Measurements from ENCODE around the gene TRPM6. TPM values are rescaled to one million over a fixed set of nuclear protein-coding genes. Genes with fewer than 3 reads are reported as not detected.

The TRPM6 gene
- total RNA-seq, 2 experiments from 2014 or later, result not detected

DNA sequence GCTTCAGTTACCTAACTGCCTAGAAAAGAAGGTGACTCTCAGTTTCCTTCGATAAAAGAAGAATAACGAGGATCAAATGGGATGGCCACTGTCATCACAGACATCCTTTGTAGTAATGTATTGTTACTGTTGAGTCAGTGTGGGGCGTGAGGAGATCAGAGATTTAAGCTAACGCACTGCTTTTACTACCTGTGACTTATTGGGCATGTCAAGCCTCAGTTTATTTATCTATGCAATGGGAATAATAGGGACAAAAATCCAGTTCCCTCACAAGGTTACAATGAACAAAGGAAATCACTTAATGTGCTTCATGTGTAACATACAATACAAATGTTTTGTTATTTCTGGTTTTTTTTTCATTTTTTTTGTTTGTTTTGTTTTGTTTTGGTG lies 255 bp upstream of the TRPM6 start:
- TF ChIP-seq, protein P1, sequence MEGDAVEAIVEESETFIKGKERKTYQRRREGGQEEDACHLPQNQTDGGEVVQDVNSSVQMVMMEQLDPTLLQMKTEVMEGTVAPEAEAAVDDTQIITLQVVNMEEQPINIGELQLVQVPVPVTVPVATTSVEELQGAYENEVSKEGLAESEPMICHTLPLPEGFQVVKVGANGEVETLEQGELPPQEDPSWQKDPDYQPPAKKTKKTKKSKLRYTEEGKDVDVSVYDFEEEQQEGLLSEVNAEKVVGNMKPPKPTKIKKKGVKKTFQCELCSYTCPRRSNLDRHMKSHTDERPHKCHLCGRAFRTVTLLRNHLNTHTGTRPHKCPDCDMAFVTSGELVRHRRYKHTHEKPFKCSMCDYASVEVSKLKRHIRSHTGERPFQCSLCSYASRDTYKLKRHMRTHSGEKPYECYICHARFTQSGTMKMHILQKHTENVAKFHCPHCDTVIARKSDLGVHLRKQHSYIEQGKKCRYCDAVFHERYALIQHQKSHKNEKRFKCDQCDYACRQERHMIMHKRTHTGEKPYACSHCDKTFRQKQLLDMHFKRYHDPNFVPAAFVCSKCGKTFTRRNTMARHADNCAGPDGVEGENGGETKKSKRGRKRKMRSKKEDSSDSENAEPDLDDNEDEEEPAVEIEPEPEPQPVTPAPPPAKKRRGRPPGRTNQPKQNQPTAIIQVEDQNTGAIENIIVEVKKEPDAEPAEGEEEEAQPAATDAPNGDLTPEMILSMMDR (IDR thresholded peaks at IDR 0.05), result no peak
- ATAC-seq (ENCODE audit: poor library complexity), result no peak
- no peak overlapping the region for H3K4me3 Mint-ChIP-seq
- Histone ChIP-seq H3K27me3 (ENCODE audit: control insufficient read depth in 1 of 2, insufficient read depth in 2 of 2, low read length in 2 of 2) (peaks cover 32 to 34% of the 10 kb centered on the region in 2 experiments), H3K9me3 (ENCODE audit: control insufficient read depth in 1 of 2, insufficient read depth in 1 of 2, low read length in 2 of 2) (peaks cover 0 to 9% of the 10 kb centered on the region in 2 experiments), H3K27ac (ENCODE audit: low read depth in 1 of 2, low read length in 2 of 2) (no peak overlapping the region), H3K36me3 (ENCODE audit: insufficient read depth, low read length) (no peaks in the 10 kb centered on the region), H3K4me3 (ENCODE audit: low read length) (no peak overlapping the region), H3K4me1 (ENCODE audit: insufficient read depth, low read length) (peaks cover 13% of the 10 kb centered on the region)
- no peak overlapping the region for H3K27ac Mint-ChIP-seq
- no peaks in the 10 kb centered on the region for H3K36me3 Mint-ChIP-seq (ENCODE audit: low read depth)
- ChIA-PET CTCF (no interaction called here), POLR2A (no interaction called here)
- intact Hi-C loops (cut with DNase I, micrococcal nuclease), result no loop called here
- H3K27me3 Mint-ChIP-seq, result peaks cover 70% of the 10 kb centered on the region
- DNase-seq, result no peak
- peaks cover 19% of the 10 kb centered on the region for H3K4me1 Mint-ChIP-seq (ENCODE audit: low read depth)
- peaks cover 4% of the 10 kb centered on the region for H3K9me3 Mint-ChIP-seq

DNA sequence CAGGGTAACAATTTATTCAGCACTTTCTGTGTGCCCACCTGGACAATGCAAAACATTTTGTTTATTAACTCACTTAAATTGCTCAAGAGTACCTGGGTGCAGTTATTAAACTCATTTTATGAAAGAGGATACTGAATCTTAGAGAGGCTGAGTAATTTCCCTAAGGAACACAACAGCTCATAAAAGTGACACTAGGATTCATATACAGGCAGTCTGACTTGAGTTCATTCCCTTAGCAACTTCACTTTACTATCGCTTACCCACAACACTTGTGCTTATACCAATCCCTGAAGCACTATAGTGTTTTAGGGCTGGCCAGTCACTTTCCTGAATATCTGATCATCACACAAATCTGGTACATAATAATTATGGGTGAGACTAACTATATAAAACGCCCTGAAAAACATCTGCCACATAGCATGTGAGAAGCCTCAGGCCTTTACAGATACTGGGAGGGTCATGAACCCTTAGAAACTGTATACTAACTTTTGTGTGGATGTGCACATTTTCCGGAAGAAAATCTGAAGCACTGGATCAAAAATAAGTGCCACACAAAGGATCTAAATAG lies 11.3 kb downstream of the TRPM6 start:
- peaks cover 13 to 17% of the 10 kb centered on the region in 2 experiments for H3K9me3 ChIP-seq (ENCODE audit: control insufficient read depth in 1 of 2, insufficient read depth in 1 of 2, low read length in 2 of 2)
- Mint-ChIP-seq H3K27ac (no peak overlapping the region), H3K4me3 (no peak overlapping the region), H3K4me1 (ENCODE audit: low read depth) (no peaks in the 10 kb centered on the region), H3K27me3 (peaks cover 31% of the 10 kb centered on the region), H3K36me3 (ENCODE audit: low read depth) (no peaks in the 10 kb centered on the region), H3K9me3 (peaks cover 10% of the 10 kb centered on the region)
- no peak for ATAC-seq (ENCODE audit: poor library complexity)
- POLR2A ChIA-PET, result no interaction called here
- H3K27me3 ChIP-seq (ENCODE audit: control insufficient read depth in 1 of 2, insufficient read depth in 2 of 2, low read length in 2 of 2), result peaks cover 0 to 6% of the 10 kb centered on the region in 2 experiments
- CTCF ChIA-PET, result no interaction called here
- H3K4me1 ChIP-seq (ENCODE audit: insufficient read depth, low read length), result no peaks in the 10 kb centered on the region
- no peaks in the 10 kb centered on the region for H3K36me3 ChIP-seq (ENCODE audit: insufficient read depth, low read length)
- no peak overlapping the region for H3K4me3 ChIP-seq (ENCODE audit: low read length)
- no peak overlapping the region for H3K27ac ChIP-seq (ENCODE audit: low read depth in 1 of 2, low read length in 2 of 2)
- DNase-seq, result no peak
- intact Hi-C loops (cut with DNase I, micrococcal nuclease), result no loop called here
- TF ChIP-seq, protein P1 (IDR thresholded peaks at IDR 0.05), result no peak

DNA sequence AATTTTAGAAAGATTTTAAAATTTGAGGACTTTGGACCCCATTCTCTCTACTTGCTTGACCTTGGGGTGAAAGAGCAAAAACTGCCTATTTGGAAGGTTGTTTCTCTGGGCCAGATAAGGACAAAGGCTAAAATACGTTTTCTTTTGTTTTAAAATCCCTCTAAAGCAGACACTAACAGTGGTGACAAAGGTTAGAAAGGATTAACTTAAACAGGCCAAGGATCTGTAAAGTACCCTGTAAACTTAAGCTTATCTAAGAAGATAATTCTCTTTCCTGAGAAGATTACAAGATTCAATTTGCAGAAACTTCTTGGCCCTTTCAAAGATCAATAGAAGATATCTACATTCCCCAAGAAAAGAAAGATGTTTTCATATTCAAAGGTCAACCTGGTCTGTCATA lies 12.1 kb downstream of the TRPM6 start:
- Mint-ChIP-seq H3K9me3 (peaks cover 10% of the 10 kb centered on the region), H3K36me3 (ENCODE audit: low read depth) (no peaks in the 10 kb centered on the region), H3K27me3 (peaks cover 32% of the 10 kb centered on the region), H3K4me1 (ENCODE audit: low read depth) (no peaks in the 10 kb centered on the region), H3K27ac (no peak overlapping the region), H3K4me3 (no peak overlapping the region)
- Histone ChIP-seq H3K36me3 (ENCODE audit: insufficient read depth, low read length) (no peaks in the 10 kb centered on the region), H3K9me3 (ENCODE audit: control insufficient read depth in 1 of 2, insufficient read depth in 1 of 2, low read length in 2 of 2) (peaks cover 13 to 17% of the 10 kb centered on the region in 2 experiments), H3K4me3 (ENCODE audit: low read length) (no peak overlapping the region), H3K4me1 (ENCODE audit: insufficient read depth, low read length) (no peaks in the 10 kb centered on the region), H3K27me3 (ENCODE audit: control insufficient read depth in 1 of 2, insufficient read depth in 2 of 2, low read length in 2 of 2) (peaks cover 0 to 6% of the 10 kb centered on the region in 2 experiments), H3K27ac (ENCODE audit: low read depth in 1 of 2, low read length in 2 of 2) (no peak overlapping the region)
- TF ChIP-seq, protein P1 (IDR thresholded peaks at IDR 0.05), result no peak
- CTCF ChIA-PET, result no interaction called here
- ATAC-seq (ENCODE audit: poor library complexity) (no peak), DNase-seq (no peak)
- intact Hi-C loops (cut with DNase I, micrococcal nuclease), result no loop called here
- POLR2A ChIA-PET, result no interaction called here
